ENCODE data around the gene PTPN2. TPM values are rescaled to one million over a fixed set of nuclear protein-coding genes. Genes with fewer than 3 reads are reported as not detected.

PTPN2 gene
- total and polyA plus RNA-seq, 9 of the 15 experiments (the other 6 are each of a cell fraction or from before 2014, with no cell fraction given), result 36.6 to 66.4 (median 43.8) TPM

GRCh38 chr18:12782521-12782920 lies 101.5 kb downstream of the PTPN2 start (continued):
- no peak for TF ChIP-seq SPI1 (IDR thresholded peaks at IDR 0.05; ENCODE audit: borderline replicate concordance, low read depth, low read length)
- no peak for TF ChIP-seq HDAC6 (IDR thresholded peaks at IDR 0.05; ENCODE audit: low read depth, low read length)
- no peak for TF ChIP-seq ZNF174 (CRISPR knock-in tag; IDR thresholded peaks at IDR 0.05)
- no peak for TF ChIP-seq MITF (IDR thresholded peaks at IDR 0.05)
- no peak for TF ChIP-seq CLOCK (CRISPR knock-in tag; IDR thresholded peaks at IDR 0.05; ENCODE audit: borderline replicate concordance)
- no peak for TF ChIP-seq KLF16 (IDR thresholded peaks at IDR 0.05)

GRCh38 chr18:12779456-12779855 lies 104.6 kb downstream of the PTPN2 start:
- Histone ChIP-seq H4K20me1 (replicated peaks; ENCODE audit: control insufficient read depth, insufficient read depth, low read length) (no peaks in the 10 kb centered on the region), H3K4me1 (replicated peaks in 1 of 2; ENCODE audit: control insufficient read depth in 2 of 2, insufficient read depth in 2 of 2, low read length in 2 of 2) (peaks cover 0 to 11% of the 10 kb centered on the region in 2 experiments; a peak in 1 of 5 replicates), H3K4me3 (no peak overlapping the region), H3K9ac (ENCODE audit: insufficient read depth in 1 of 2, low read depth in 2 of 2, low read length in 2 of 2) (no peak overlapping the region), H3K9me1 (ENCODE audit: control insufficient read depth, insufficient read depth, low read length) (no peaks in the 10 kb centered on the region), H3K36me3 (ENCODE audit: control insufficient read depth, insufficient read depth, low read length) (no peaks in the 10 kb centered on the region), H3K4me2 (ENCODE audit: insufficient read depth, low read length) (no peak overlapping the region), H3K27ac (ENCODE audit: extremely low read depth, low read depth, low read length) (no peak overlapping the region), H3K9me3 (replicated peaks; ENCODE audit: control insufficient read depth, insufficient read depth, low read depth, low read length) (peaks cover 3% of the 10 kb centered on the region), H3K79me2 (ENCODE audit: control insufficient read depth, insufficient read depth, low read length) (no peaks in the 10 kb centered on the region), H3K27me3 (ENCODE audit: control insufficient read depth in 2 of 2, insufficient read depth in 2 of 2, low read length in 2 of 2) (peaks cover 0 to 2% of the 10 kb centered on the region in 2 experiments; a peak in 1 of 5 replicates), H2AFZ (ENCODE audit: low read depth, low read length) (no peak overlapping the region)
- FAIRE-seq (no peak), DNase-seq (ENCODE audit: extremely low read depth in 1 of 4, low spot score in 3 of 4) (no peak), ATAC-seq (no peak; the same call in 2 of the 3 replicates)
- no TSS peak for BruUV-seq (replicated peaks)
- WGBS (ENCODE audit: insufficient coverage, low coverage, missing lambda C conversion rate), result 39% methylated on average over 20 of the region's 21 CpGs
- in situ Hi-C loops (cut with MboI) (no loop called here), intact Hi-C loops (cut with micrococcal nuclease) (no loop called here)
- ChIA-PET POLR2A (interaction anchor here (0.5 to 2.1 kb wide), 3 partner anchors 10 to 626 kb away, joined by 3 to 7 read pairs (median 3); no protein-coding TSS in a partner anchor), CTCF (ENCODE audit: low intra/inter-chr PET ratio) (no interaction called here)
- TF ChIP-seq ATF3 (IDR thresholded peaks at IDR 0.05), result no peak
- no peak for TF ChIP-seq ATF3 (CRISPR knock-in tag; conservative IDR thresholded peaks at IDR 0.05)
- no peak for TF ChIP-seq HNRNPLL (IDR thresholded peaks at IDR 0.05; ENCODE audit: low read depth, low read length, poor library complexity, severe bottlenecking)
- no peak for TF ChIP-seq BRD9 (IDR thresholded peaks at IDR 0.05; ENCODE audit: low read depth, partially characterized antibody)
- no peak for TF ChIP-seq FIP1L1 (IDR thresholded peaks at IDR 0.05; ENCODE audit: low read depth, low read length, poor library complexity, severe bottlenecking)
- TF ChIP-seq HNRNPL (IDR thresholded peaks at IDR 0.05; ENCODE audit: low read depth, low read length), result no peak
- TF ChIP-seq MYNN (IDR thresholded peaks at IDR 0.05), result no peak
- no peak for TF ChIP-seq MYNN (CRISPR knock-in tag; IDR thresholded peaks at IDR 0.05)
- no peak for TF ChIP-seq SMAD4 (CRISPR knock-in tag; conservative IDR thresholded peaks at IDR 0.05)
- no peak for TF ChIP-seq SMARCA4 (IDR thresholded peaks at IDR 0.05)
- TF ChIP-seq OTX1 (CRISPR knock-in tag; IDR thresholded peaks at IDR 0.05), result no peak
- TF ChIP-seq ZC3H4 (CRISPR knock-in tag; IDR thresholded peaks at IDR 0.05; ENCODE audit: borderline replicate concordance), result no peak

All from K562 (cell line).